Suprapubic skin (tissue), 4 donors: Measurements from ENCODE around the gene NRCAM.

Experiments
- POLR2A ChIP-seq, 2 donors: fragments of 450-650 bp; IDR thresholded peaks; one replicate each; pipeline ENCODE4 v1.6.1; 2017; ENCODE audit warnings: antibody characterized with exemption in 2 of 2, mild to moderate bottlenecking in 2 of 2, moderate library complexity in 2 of 2
- POLR2AphosphoS5 ChIP-seq, 3 donors: sonication (generic); formaldehyde crosslinking; IDR thresholded peaks; one replicate each; pipeline ENCODE4 v1.6.1; 2017; ENCODE audit warnings: antibody characterized with exemption in 3 of 3

DNA sequence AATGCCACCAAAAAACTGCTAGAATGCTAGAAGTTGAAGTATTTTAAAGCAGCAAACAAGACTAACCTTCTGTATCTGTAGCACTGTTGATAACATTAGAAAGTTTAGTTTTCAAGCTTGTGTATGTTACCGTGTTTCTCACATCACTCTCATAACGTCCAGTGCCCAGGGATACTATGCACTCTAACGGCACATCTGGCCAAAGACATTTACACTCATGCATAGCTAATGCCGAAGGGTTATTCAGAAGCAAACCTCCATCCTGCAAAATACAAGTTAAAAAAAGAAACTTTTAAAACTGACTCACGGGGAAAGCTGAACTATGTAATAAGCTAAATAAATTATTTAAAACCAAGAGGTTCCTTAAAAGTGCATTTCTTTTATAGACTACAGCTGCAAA lies 22.9 kb upstream of the NRCAM start:
- TF ChIP-seq POLR2AphosphoS5 (IDR thresholded peaks at IDR 0.05) (no peak), POLR2A (IDR thresholded peaks at IDR 0.05) (no peak)
